ENCODE measurements around the gene DNAAF5. TPM values are rescaled to one million over a fixed set of nuclear protein-coding genes. Genes with fewer than 3 reads are reported as not detected.

DNAAF5 gene
- total and polyA plus RNA-seq, 12 donors = 10.4 to 30.0 (median 24.7) TPM

- H3K9me3 ChIP-seq = no peaks in the 10 kb centered on the region
- TF ChIP-seq CTCF (IDR thresholded peaks at IDR 0.05) = no peak
- 22% methylated on average over 21 of the region's 21 CpGs for WGBS, 2 donors
- H3K36me3 ChIP-seq = peaks cover 0 to 37% (median 0%) of the 10 kb centered on the region in 9 donors
- peak overlapping the region in 5 of 10 donors; percentile 7 to 48 (median 43) for H3K27ac ChIP-seq
- no peak for DNase-seq
- ATAC-seq = no peak
- intact Hi-C loops (cut with DNase I) = loop anchor here in 3 of 10 donors (5.0 to 10.0 kb wide), 3 partner anchors 61 to 213 kb away; partner anchors contain the start of gene PDGFA (in 2 of the 3)
- peaks cover 9 to 46% (median 32%) of the 10 kb centered on the region in 9 donors for H3K4me1 ChIP-seq
- H3K27me3 ChIP-seq = no peaks in the 10 kb centered on the region
- H3K4me3 ChIP-seq = peak overlapping the region in 8 of 10 donors; percentile 61 to 96 (median 67)
Measured at GRCh38 chr7:727806-728460, 1.4 kb downstream of the DNAAF5 start.

GRCh38 chr7:728602-729001, 2.1 kb downstream of the DNAAF5 start:
- Histone ChIP-seq H3K27ac (no peak overlapping the region), H3K36me3 (peaks cover 0 to 39% (median 0%) of the 10 kb centered on the region in 9 donors), H3K9me3 (peaks cover 0 to 2% (median 0%) of the 10 kb centered on the region in 11 donors), H3K4me3 (peak overlapping the region in 2 of 10 donors; percentile 66 to 67), H3K27me3 (no peaks in the 10 kb centered on the region), H3K4me1 (peaks cover 9 to 46% (median 32%) of the 10 kb centered on the region in 9 donors)
- TF ChIP-seq CTCF (IDR thresholded peaks at IDR 0.05) = no peak
- intact Hi-C loops (cut with DNase I) = loop anchor here in 3 of 10 donors (5.0 to 10.0 kb wide), 3 partner anchors 61 to 214 kb away; partner anchors contain the start of gene PDGFA (in 2 of the 3)
- DNase-seq = no peak
- no peak for ATAC-seq
- 84% methylated on average over 9 of the region's 9 CpGs for WGBS, 2 donors

- WGBS, 2 donors = 91 to 92% methylated on average over 29 of the region's 29 CpGs
- no peak for TF ChIP-seq CTCF (IDR thresholded peaks at IDR 0.05)
- DNase-seq (no peak), ATAC-seq (no peak)
- H3K4me1 ChIP-seq = peaks cover 9 to 46% (median 32%) of the 10 kb centered on the region in 9 donors
- H3K4me3 ChIP-seq = no peak overlapping the region
- H3K27me3 ChIP-seq = no peaks in the 10 kb centered on the region
- H3K9me3 ChIP-seq = peaks cover 0 to 10% (median 7%) of the 10 kb centered on the region in 11 donors
- H3K27ac ChIP-seq = peak overlapping the region in 2 of 10 donors; percentile 90 to 94
- H3K36me3 ChIP-seq = peaks cover 0 to 44% (median 0%) of the 10 kb centered on the region in 9 donors
- intact Hi-C loops (cut with DNase I) = loop anchor here in 3 of 10 donors (5.0 to 10.0 kb wide), 3 partner anchors 62 to 215 kb away; partner anchors contain the start of gene PDGFA (in 2 of the 3)
Measured at GRCh38 chr7:729140-730000, 2.9 kb downstream of the DNAAF5 start.

Data from heart right ventricle (tissue), 16 donors.